SK-N-SH treated with all-trans-retinoic acid at 6 μM for 48 hours (cell line): ENCODE data around the gene CSNK1G1.

Source experiments
- ARNTL ChIP-seq: fragments of 450-650 bp; formaldehyde crosslinking; IDR thresholded peaks from 2 replicates; pipeline ENCODE4 v1.5.0; 2020; ENCODE audit warnings: low read depth, mild to moderate bottlenecking, moderate library complexity, borderline replicate concordance
- BACH2 ChIP-seq: fragments of 250-450 bp; sonication (Bioruptor Pico); IDR thresholded peaks from 2 replicates; pipeline ENCODE4 v1.9.0; 2021; ENCODE audit warnings: mild to moderate bottlenecking, borderline replicate concordance
- PPARA ChIP-seq: fragments of 250-450 bp; sonication (Bioruptor Pico); IDR thresholded peaks from 2 replicates; pipeline ENCODE4 v1.5.0; 2020; ENCODE audit warnings: mild to moderate bottlenecking, borderline replicate concordance
- SNAI2 ChIP-seq: fragments of 250-450 bp; sonication (Bioruptor Pico); IDR thresholded peaks from 2 replicates; pipeline ENCODE4 v1.5.0; 2020; ENCODE audit warnings: mild to moderate bottlenecking, moderate library complexity
- TCF4 ChIP-seq: fragments of 250-450 bp; sonication (Bioruptor Pico); IDR thresholded peaks from 2 replicates; pipeline ENCODE4 v1.8.0; 2021; ENCODE audit warnings: mild to moderate bottlenecking, moderate library complexity, borderline replicate concordance
- ZFP3 ChIP-seq: fragments of 250-450 bp; sonication (Bioruptor Pico); IDR thresholded peaks from 2 replicates; pipeline ENCODE4 v1.5.0; 2020; ENCODE audit warnings: mild to moderate bottlenecking, moderate library complexity
- ZFP30 ChIP-seq: fragments of 450-650 bp; formaldehyde crosslinking; IDR thresholded peaks from 2 replicates; pipeline ENCODE4 v1.5.0; 2022; ENCODE audit warnings: mild to moderate bottlenecking, moderate library complexity
- ZNF565 ChIP-seq: fragments of 450-650 bp; formaldehyde crosslinking; conservative IDR thresholded peaks from 2 replicates; pipeline ENCODE4 v1.5.0; 2020; ENCODE audit warnings: low read depth, mild to moderate bottlenecking, moderate library complexity
- ZNF70 ChIP-seq: fragments of 450-650 bp; formaldehyde crosslinking; IDR thresholded peaks from 2 replicates; pipeline ENCODE4 v1.5.0; 2020; ENCODE audit warnings: mild to moderate bottlenecking, moderate library complexity
- TF ChIP-seq, protein P1 (sequence below): fragments of 250-450 bp; sonication (Bioruptor Pico); IDR thresholded peaks from 2 replicates; pipeline ENCODE4 v1.8.0; 2020; ENCODE audit warnings: mild to moderate bottlenecking, moderate library complexity, borderline replicate concordance
- TF ChIP-seq, protein P2 (sequence below): fragments of 250-450 bp; sonication (Bioruptor Pico); IDR thresholded peaks from 2 replicates; pipeline ENCODE4 v1.5.1; 2020; ENCODE audit warnings: low read depth, mild to moderate bottlenecking, moderate library complexity
- TF ChIP-seq, protein P3 (sequence below): fragments of 250-450 bp; sonication (Bioruptor Pico); IDR thresholded peaks from 2 replicates; pipeline ENCODE4 v1.5.0; 2020; ENCODE audit warnings: mild to moderate bottlenecking, moderate library complexity

DNA sequence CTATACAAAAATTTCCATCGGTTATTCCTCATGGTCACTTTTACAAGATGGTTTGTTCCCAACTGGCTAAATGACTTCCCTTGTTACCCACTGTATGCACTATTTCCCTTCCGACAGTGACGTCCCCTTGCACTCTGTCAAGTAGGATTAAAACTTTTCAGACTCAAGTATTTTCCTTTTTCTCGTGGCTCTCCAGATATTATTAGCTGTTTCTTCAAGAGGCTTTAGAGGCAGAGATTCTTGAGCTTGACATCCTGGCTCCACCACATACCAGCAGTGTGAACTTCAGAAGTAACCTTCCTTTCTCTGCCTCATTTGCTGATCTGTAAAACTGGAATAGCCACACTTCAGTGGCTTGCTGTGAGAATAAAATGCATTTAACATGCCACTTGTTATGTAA lies 14.0 kb downstream of the CSNK1G1 start:
- TF ChIP-seq, protein P1, sequence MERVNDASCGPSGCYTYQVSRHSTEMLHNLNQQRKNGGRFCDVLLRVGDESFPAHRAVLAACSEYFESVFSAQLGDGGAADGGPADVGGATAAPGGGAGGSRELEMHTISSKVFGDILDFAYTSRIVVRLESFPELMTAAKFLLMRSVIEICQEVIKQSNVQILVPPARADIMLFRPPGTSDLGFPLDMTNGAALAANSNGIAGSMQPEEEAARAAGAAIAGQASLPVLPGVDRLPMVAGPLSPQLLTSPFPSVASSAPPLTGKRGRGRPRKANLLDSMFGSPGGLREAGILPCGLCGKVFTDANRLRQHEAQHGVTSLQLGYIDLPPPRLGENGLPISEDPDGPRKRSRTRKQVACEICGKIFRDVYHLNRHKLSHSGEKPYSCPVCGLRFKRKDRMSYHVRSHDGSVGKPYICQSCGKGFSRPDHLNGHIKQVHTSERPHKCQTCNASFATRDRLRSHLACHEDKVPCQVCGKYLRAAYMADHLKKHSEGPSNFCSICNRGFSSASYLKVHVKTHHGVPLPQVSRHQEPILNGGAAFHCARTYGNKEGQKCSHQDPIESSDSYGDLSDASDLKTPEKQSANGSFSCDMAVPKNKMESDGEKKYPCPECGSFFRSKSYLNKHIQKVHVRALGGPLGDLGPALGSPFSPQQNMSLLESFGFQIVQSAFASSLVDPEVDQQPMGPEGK (CRISPR knock-in tag), result no peak
- TF ChIP-seq, protein P2, sequence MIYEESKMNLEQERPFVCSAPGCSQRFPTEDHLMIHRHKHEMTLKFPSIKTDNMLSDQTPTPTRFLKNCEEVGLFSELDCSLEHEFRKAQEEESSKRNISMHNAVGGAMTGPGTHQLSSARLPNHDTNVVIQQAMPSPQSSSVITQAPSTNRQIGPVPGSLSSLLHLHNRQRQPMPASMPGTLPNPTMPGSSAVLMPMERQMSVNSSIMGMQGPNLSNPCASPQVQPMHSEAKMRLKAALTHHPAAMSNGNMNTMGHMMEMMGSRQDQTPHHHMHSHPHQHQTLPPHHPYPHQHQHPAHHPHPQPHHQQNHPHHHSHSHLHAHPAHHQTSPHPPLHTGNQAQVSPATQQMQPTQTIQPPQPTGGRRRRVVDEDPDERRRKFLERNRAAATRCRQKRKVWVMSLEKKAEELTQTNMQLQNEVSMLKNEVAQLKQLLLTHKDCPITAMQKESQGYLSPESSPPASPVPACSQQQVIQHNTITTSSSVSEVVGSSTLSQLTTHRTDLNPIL, result no peak
- TF ChIP-seq SNAI2 (no peak), ZFP30 (CRISPR knock-in tag) (no peak), ZNF70 (CRISPR knock-in tag) (no peak), ZNF565 (CRISPR knock-in tag) (no peak), ZFP3 (CRISPR knock-in tag) (no peak), BACH2 (CRISPR knock-in tag) (no peak), TCF4 (CRISPR knock-in tag) (no peak), ARNTL (CRISPR knock-in tag) (no peak), PPARA (CRISPR knock-in tag) (no peak)
- TF ChIP-seq, protein P3, sequence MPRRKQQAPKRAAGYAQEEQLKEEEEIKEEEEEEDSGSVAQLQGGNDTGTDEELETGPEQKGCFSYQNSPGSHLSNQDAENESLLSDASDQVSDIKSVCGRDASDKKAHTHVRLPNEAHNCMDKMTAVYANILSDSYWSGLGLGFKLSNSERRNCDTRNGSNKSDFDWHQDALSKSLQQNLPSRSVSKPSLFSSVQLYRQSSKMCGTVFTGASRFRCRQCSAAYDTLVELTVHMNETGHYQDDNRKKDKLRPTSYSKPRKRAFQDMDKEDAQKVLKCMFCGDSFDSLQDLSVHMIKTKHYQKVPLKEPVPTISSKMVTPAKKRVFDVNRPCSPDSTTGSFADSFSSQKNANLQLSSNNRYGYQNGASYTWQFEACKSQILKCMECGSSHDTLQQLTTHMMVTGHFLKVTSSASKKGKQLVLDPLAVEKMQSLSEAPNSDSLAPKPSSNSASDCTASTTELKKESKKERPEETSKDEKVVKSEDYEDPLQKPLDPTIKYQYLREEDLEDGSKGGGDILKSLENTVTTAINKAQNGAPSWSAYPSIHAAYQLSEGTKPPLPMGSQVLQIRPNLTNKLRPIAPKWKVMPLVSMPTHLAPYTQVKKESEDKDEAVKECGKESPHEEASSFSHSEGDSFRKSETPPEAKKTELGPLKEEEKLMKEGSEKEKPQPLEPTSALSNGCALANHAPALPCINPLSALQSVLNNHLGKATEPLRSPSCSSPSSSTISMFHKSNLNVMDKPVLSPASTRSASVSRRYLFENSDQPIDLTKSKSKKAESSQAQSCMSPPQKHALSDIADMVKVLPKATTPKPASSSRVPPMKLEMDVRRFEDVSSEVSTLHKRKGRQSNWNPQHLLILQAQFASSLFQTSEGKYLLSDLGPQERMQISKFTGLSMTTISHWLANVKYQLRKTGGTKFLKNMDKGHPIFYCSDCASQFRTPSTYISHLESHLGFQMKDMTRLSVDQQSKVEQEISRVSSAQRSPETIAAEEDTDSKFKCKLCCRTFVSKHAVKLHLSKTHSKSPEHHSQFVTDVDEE (CRISPR knock-in tag), result no peak
